WERI-Rb-1 (cell line): ENCODE results near the gene TMEM164.
A peak's percentile ranks its signal among the peaks of the same experiment; 100 is the strongest.

Source experiments
- DNase-seq: peaks from one replicate; pipeline ENCODE4 v3.0.0-alpha.2; 2020
- H3K27ac ChIP-seq: fragments of 250-450 bp; sonication (Bioruptor Pico); 2 replicates; pipeline ENCODE4 v1.5.1; 2020; ENCODE audit warnings: mild to moderate bottlenecking, moderate library complexity
- H3K27me3 ChIP-seq: fragments of 250-450 bp; sonication (Bioruptor Pico); 2 replicates; pipeline ENCODE4 v1.5.1; 2021; ENCODE audit warnings: mild to moderate bottlenecking, low read depth, moderate library complexity; ENCODE audit not compliant: insufficient read depth, severe bottlenecking
- H3K36me3 ChIP-seq: fragments of 250-450 bp; sonication (Bioruptor Pico); 2 replicates; pipeline ENCODE4 v1.5.1; 2020; ENCODE audit warnings: mild to moderate bottlenecking, moderate library complexity
- H3K4me3 ChIP-seq: 2 replicates; pipeline ENCODE4 v1.5.1; 2011; ENCODE audit warnings: low read depth, mild to moderate bottlenecking, control low read depth, low read length
- H3K9me3 ChIP-seq: fragments of 250-450 bp; sonication (Bioruptor Pico); 2 replicates; pipeline ENCODE4 v1.5.1; 2021; ENCODE audit warnings: mild to moderate bottlenecking, moderate library complexity; ENCODE audit not compliant: severe bottlenecking
- CTCF ChIP-seq: IDR thresholded peaks from 2 replicates; pipeline ENCODE4 v1.5.1; 2011; ENCODE audit warnings: low read depth, mild to moderate bottlenecking, control low read depth, inconsistent platforms, low read length

The TMEM164 gene

GRCh38 chrX:110167952-110168451 lies 165.1 kb downstream of the TMEM164 start:
- Histone ChIP-seq H3K4me3 (no peak overlapping the region), H3K9me3 (no peaks in the 10 kb centered on the region), H3K27ac (no peak overlapping the region), H3K27me3 (no peaks in the 10 kb centered on the region), H3K36me3 (peaks cover 11% of the 10 kb centered on the region)
- DNase-seq: peak; percentile 61
- peak; percentile 78 for TF ChIP-seq CTCF

GRCh38 chrX:110168585-110168984 lies 165.7 kb downstream of the TMEM164 start:
- H3K27me3 ChIP-seq: no peaks in the 10 kb centered on the region

DNA sequence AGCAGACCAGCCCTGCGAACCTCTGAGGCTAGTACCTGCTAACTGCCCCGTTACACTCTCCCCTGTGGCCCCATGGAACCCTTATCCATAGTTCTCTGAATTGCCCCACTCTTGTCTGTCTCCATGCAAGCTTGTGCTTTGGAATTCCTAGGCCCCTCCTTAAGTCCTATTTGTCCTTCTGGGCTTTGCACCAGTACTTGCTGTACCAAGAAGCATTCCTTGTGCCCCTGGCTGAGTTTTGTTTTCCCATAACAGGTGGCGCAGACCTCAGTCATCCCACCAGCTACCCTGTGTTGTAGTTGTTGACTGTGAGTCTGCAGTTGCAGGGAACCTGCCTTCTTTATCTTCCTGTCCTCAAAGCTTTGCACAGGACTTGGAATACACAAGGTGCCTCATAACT lies 167.1 kb downstream of the TMEM164 start:
- Histone ChIP-seq H3K27ac (no peak overlapping the region), H3K27me3 (no peaks in the 10 kb centered on the region), H3K9me3 (no peaks in the 10 kb centered on the region), H3K4me3 (no peak overlapping the region), H3K36me3 (peaks cover 18% of the 10 kb centered on the region)
- TF ChIP-seq CTCF: no peak
- DNase-seq: no peak

More at GRCh38 chrX:110168585-110168984, 165.7 kb downstream of the TMEM164 start:
- no peak for DNase-seq
- Histone ChIP-seq H3K4me3 (no peak overlapping the region), H3K36me3 (peaks cover 15% of the 10 kb centered on the region), H3K9me3 (no peaks in the 10 kb centered on the region), H3K27ac (no peak overlapping the region)
- TF ChIP-seq CTCF: no peak

DNA sequence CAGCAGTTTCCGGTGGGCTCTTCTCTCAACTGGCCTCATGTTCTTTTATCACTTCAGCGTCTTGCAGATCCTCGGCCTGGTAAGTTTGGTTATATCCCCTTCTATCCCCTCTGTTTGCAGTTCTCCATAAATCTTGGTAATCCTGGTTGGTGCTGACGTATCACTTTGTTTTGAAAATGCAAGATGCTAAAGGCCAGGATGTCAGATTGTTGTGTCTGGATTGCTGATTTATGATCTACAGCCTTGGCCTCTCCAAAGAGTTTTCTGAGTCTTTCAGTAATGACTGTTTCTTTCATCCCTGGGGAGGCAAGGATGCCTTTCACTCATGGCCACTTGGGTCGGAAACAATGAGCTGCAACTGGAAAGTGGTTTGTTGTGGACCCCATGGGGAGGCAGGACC lies 168.5 kb downstream of the TMEM164 start:
- no peak for DNase-seq
- H3K9me3 ChIP-seq: no peaks in the 10 kb centered on the region
- peaks cover 20% of the 10 kb centered on the region for H3K36me3 ChIP-seq
- H3K27ac ChIP-seq: no peak overlapping the region
- no peaks in the 10 kb centered on the region for H3K27me3 ChIP-seq
- no peak overlapping the region for H3K4me3 ChIP-seq
- no peak for TF ChIP-seq CTCF

DNA sequence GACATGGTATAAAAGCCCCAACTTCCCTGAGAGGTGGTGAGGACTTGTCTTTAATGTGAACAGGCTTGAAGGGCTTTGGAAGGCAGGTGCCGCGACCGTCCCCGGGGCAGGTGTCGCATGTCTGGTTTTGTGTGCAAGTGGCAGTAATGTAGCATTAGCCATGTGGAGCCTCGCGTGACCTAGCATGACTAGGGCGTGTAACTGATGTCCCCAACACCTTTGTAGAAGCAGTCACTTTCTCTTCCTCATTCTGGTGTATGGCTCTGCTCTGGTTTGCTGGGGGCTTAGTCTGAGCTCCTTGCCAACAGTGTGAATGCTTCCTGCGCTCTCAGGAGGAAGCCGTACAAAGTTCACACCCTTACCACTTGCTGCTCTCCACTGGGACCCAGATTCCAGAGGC lies 169.3 kb downstream of the TMEM164 start:
- Histone ChIP-seq H3K27ac (no peak overlapping the region), H3K36me3 (peaks cover 20% of the 10 kb centered on the region), H3K9me3 (no peaks in the 10 kb centered on the region), H3K27me3 (no peaks in the 10 kb centered on the region), H3K4me3 (no peak overlapping the region)
- TF ChIP-seq CTCF: no peak
- DNase-seq: no peak
